Fibroblast of lung (primary cell): ENCODE data around the gene CASP4. TPM values are rescaled to one million over a fixed set of nuclear protein-coding genes. Genes with fewer than 3 reads are reported as not detected.

Source experiments
- DNase-seq, 2 donors: peaks; one replicate each; pipeline versions ENCODE4 v3.0.0 to v3.0.0-alpha.2; 2010; ENCODE audit warnings: low read depth in 2 of 2
- H2AFZ ChIP-seq: 2 replicates; pipeline ENCODE4 v1.5.1; 2012; ENCODE audit warnings: low read length, control low read depth, inconsistent platforms
- H3K27ac ChIP-seq: 2 replicates; pipeline ENCODE4 v1.5.1; 2011; ENCODE audit warnings: low read length, control low read depth; ENCODE audit not compliant: insufficient read depth
- H3K27me3 ChIP-seq: 2 replicates; pipeline ENCODE4 v1.5.1; 2011; ENCODE audit warnings: mild to moderate bottlenecking, low read length; ENCODE audit not compliant: control insufficient read depth, insufficient read depth
- H3K36me3 ChIP-seq: 2 replicates; pipeline ENCODE4 v1.5.1; 2011; ENCODE audit warnings: low read length; ENCODE audit not compliant: control insufficient read depth, insufficient read depth
- H3K4me1 ChIP-seq: 2 replicates; pipeline ENCODE4 v1.5.1; 2011; ENCODE audit warnings: low read length; ENCODE audit not compliant: control insufficient read depth, insufficient read depth; ENCODE audit errors: extremely low read depth
- H3K4me2 ChIP-seq: 2 replicates; pipeline ENCODE4 v1.5.1; 2011; ENCODE audit warnings: low read length, control low read depth; ENCODE audit not compliant: insufficient read depth; ENCODE audit errors: extremely low read depth
- H3K4me3 ChIP-seq, 4 experiments: fragments of 200-600 bp in 1 of 4; sonication (generic) in 1 of 4; replicated peaks in 1 of 4; 2 replicates each; pipeline ENCODE4 v1.5.1; 2011 to 2016; ENCODE audit warnings: low read length in 4 of 4, low read depth in 3 of 4, mild to moderate bottlenecking in 3 of 4, control low read depth in 2 of 4, inconsistent platforms in 1 of 4, mixed read lengths in 1 of 4; ENCODE audit not compliant: insufficient read depth in 1 of 4; ENCODE audit errors: control extremely low read depth in 1 of 4
- H3K79me2 ChIP-seq: 2 replicates; pipeline ENCODE4 v1.5.1; 2012; ENCODE audit warnings: mild to moderate bottlenecking, low read length, inconsistent platforms; ENCODE audit not compliant: control insufficient read depth, insufficient read depth
- H3K9ac ChIP-seq: 2 replicates; pipeline ENCODE4 v1.5.1; 2011; ENCODE audit warnings: mild to moderate bottlenecking, low read length, control low read depth; ENCODE audit not compliant: insufficient read depth
- H3K9me3 ChIP-seq: 2 replicates; pipeline ENCODE4 v1.5.1; 2012; ENCODE audit warnings: low read depth, low read length; ENCODE audit not compliant: control insufficient read depth, insufficient read depth
- H4K20me1 ChIP-seq: 2 replicates; pipeline ENCODE4 v1.5.1; 2011; ENCODE audit warnings: low read length; ENCODE audit not compliant: control insufficient read depth, insufficient read depth; ENCODE audit errors: extremely low read depth
- EZH2 ChIP-seq: IDR thresholded peaks from 2 replicates; pipeline ENCODE4 v1.5.1; 2012; ENCODE audit warnings: low read length, control low read depth, mild to moderate bottlenecking; ENCODE audit errors: missing control alignments
- polyA minus RNA-seq: library from RNA; depleted of rRNA, polyadenylated mRNA; stranded (reverse); fragments of >200 nt; gene quantifications from 2 replicates; pipeline ENCODE4 v1.2.3, GENCODE V29; 2011; ENCODE audit warnings: low replicate concordance
- polyA plus RNA-seq, 2 donors: library from polyadenylated mRNA; depleted of rRNA in 1 of 2; stranded (reverse) in 1 of 2; unstranded in 1 of 2; fragments of >200 nt; gene quantifications; 2 replicates each; pipeline ENCODE4 v1.2.1, GENCODE V29; 2011 to 2012; ENCODE audit warnings: missing spikeins in 1 of 2
- total RNA-seq: library from RNA; depleted of rRNA; stranded (reverse); fragments of >200 nt; gene quantifications from 2 replicates; pipeline ENCODE4 v1.2.1, GENCODE V29; 2014
- TF ChIP-seq, protein P1 (sequence below), 2 donors: IDR thresholded peaks in 1 of 2; conservative IDR thresholded peaks in 1 of 2; 1 replicate in 1 of 2; 2 replicates in 1 of 2; pipeline ENCODE4 v1.5.1; 2011 to 2012; ENCODE audit warnings: low read length in 2 of 2, control low read depth in 1 of 2, inconsistent platforms in 1 of 2, low read depth in 1 of 2, mild to moderate bottlenecking in 1 of 2

Gene CASP4
- total RNA-seq: 196 TPM in 2 replicates
- 204 and 217 TPM in 2 replicates for polyA plus RNA-seq
- 115 and 130 TPM in 2 replicates for polyA plus RNA-seq (2012)
- polyA minus RNA-seq: 35.3 and 45.2 TPM in 2 replicates

DNA sequence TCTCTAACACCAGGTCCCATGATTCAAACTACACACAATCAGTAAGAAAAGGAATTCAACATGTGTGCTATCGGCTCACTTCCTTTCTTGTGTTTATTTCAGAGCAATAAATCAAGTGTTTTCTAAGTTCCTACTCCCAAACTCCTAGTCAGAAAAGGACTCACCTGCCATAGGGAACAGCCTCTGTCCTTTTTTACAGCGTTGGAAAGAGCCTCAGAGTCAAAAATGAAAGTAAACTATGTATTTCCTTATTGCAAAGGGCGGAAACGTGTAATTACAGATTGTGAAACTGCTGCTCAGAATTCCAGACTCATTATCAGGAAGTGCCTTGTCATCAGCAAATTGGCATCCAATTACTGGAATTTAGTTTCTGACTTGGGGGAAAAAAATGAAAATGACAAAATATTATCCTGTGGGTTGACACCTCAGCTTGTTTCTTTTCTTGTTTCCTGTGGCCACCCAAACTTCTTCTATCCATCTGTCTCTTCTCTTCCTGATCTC lies at the start of gene CASP4:
Gene CASP4, minus strand, starts transcription at position 220 of the 501 bp plus-strand sequence. Its CDS starts 49 bp downstream, at position 171.
- Histone ChIP-seq H3K9ac (peak within 1 kb of the TSS; percentile 63), H4K20me1 (no peaks in the 10 kb centered on the region), H3K27me3 (no peaks in the 10 kb centered on the region), H3K4me1 (peaks cover 2% of the 10 kb centered on the region), H3K9me3 (no peaks in the 10 kb centered on the region), H3K36me3 (no peaks in the 10 kb centered on the region), H3K4me2 (peak within 1 kb of the TSS; percentile 89), H3K4me3 (peak within 1 kb of the TSS; percentile 39 to 90 (median 58)), H3K27ac (peak within 1 kb of the TSS; percentile 88), H3K79me2 (peaks cover 39% of the 10 kb centered on the region), H2AFZ (peak within 1 kb of the TSS; percentile 45)
- TF ChIP-seq, protein P1, sequence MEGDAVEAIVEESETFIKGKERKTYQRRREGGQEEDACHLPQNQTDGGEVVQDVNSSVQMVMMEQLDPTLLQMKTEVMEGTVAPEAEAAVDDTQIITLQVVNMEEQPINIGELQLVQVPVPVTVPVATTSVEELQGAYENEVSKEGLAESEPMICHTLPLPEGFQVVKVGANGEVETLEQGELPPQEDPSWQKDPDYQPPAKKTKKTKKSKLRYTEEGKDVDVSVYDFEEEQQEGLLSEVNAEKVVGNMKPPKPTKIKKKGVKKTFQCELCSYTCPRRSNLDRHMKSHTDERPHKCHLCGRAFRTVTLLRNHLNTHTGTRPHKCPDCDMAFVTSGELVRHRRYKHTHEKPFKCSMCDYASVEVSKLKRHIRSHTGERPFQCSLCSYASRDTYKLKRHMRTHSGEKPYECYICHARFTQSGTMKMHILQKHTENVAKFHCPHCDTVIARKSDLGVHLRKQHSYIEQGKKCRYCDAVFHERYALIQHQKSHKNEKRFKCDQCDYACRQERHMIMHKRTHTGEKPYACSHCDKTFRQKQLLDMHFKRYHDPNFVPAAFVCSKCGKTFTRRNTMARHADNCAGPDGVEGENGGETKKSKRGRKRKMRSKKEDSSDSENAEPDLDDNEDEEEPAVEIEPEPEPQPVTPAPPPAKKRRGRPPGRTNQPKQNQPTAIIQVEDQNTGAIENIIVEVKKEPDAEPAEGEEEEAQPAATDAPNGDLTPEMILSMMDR (conservative IDR thresholded peaks at IDR 0.05 in 1 of 2, IDR thresholded peaks at IDR 0.05 in 1 of 2; ENCODE audit: low read depth in 1 of 2, low read length in 2 of 2): no peak
- peak; percentile 77 to 87 for DNase-seq

DNA sequence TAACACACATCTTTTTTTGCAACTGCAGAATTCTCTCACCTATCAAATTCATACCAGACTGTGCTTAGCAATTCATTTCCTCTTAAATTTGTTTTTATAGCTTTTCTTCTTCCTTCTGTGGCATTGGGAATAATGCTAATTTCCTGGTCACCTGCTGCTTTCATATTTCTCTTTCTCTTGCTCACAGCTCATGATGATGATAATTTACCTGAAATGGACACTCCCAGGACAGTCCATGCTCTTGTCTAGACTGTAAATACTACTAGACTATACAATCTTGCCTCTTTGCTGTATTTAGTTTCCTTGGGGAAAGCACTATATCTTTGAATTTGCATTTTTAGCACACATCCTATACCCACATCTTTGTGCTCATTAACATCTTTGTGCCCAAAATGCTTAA lies 39.1 kb upstream of the CASP4 start:
- H3K27me3 ChIP-seq: no peaks in the 10 kb centered on the region
- DNase-seq: no peak
- H3K4me2 ChIP-seq: no peak overlapping the region
- no peaks in the 10 kb centered on the region for H4K20me1 ChIP-seq
- H3K79me2 ChIP-seq: no peaks in the 10 kb centered on the region
- no peaks in the 10 kb centered on the region for H3K9me3 ChIP-seq
- TF ChIP-seq, protein P1 (conservative IDR thresholded peaks at IDR 0.05 in 1 of 2, IDR thresholded peaks at IDR 0.05 in 1 of 2; ENCODE audit: low read depth in 1 of 2, low read length in 2 of 2): no peak
- no peak for TF ChIP-seq EZH2
- no peak overlapping the region for H2AFZ ChIP-seq
- no peak overlapping the region for H3K9ac ChIP-seq
- no peaks in the 10 kb centered on the region for H3K4me1 ChIP-seq
- H3K27ac ChIP-seq: no peak overlapping the region
- H3K4me3 ChIP-seq: no peak overlapping the region
- H3K36me3 ChIP-seq: no peaks in the 10 kb centered on the region

DNA sequence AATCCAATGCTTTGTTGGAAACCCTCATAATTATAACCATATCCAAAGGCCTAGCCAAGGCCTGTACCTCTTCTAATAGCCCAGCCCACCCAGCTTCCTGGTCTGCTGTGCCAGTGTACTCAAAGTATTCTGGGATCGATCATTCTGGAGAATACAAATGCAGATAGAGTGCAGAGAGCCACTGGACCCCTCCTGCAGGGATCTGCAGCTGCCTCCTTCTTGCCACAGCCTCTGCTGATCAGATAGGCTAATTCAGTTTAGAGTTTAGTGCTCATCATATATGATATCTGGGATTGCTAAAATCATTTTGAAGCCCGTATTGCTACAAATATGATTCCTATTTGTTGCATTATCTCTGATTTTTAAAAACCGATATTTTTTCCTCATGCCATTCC lies 37.1 kb upstream of the CASP4 start:
- no peak overlapping the region for H2AFZ ChIP-seq
- no peak overlapping the region for H3K4me2 ChIP-seq

More for the DNA sequence above, 37.1 kb upstream of the CASP4 start:
- Histone ChIP-seq H3K79me2 (no peaks in the 10 kb centered on the region), H3K27ac (no peak overlapping the region), H3K27me3 (no peaks in the 10 kb centered on the region), H3K9me3 (no peaks in the 10 kb centered on the region), H4K20me1 (no peaks in the 10 kb centered on the region), H3K4me3 (no peak overlapping the region), H3K4me1 (no peaks in the 10 kb centered on the region), H3K9ac (no peak overlapping the region), H3K36me3 (no peaks in the 10 kb centered on the region)
- peak in 1 of 2 donors; percentile 0 for DNase-seq
- TF ChIP-seq EZH2: no peak
- TF ChIP-seq, protein P1 (conservative IDR thresholded peaks at IDR 0.05 in 1 of 2, IDR thresholded peaks at IDR 0.05 in 1 of 2; ENCODE audit: low read depth in 1 of 2, low read length in 2 of 2): no peak
